ENCODE measurements around the gene NOC3L.

DNA sequence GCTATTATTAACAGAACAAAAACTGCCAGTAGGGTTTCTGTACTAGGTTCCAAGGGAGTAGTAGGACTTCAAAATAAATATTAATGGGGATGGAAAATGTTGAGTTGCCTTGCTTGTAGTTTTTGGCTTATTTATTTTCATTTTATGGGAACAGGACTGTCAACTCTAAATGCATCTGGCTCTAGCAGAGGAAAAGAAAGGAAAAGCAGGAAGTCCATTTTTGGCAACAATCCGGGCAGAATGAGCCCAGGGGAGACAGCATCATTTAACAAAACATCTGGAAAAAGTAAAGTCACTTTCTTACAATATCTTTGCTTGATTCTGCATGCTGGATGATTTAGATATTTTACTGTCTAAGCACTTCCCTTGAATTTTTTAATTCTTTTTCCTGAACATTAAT lies 69.4 kb downstream of the NOC3L start:
- TF ChIP-seq, protein P1, sequence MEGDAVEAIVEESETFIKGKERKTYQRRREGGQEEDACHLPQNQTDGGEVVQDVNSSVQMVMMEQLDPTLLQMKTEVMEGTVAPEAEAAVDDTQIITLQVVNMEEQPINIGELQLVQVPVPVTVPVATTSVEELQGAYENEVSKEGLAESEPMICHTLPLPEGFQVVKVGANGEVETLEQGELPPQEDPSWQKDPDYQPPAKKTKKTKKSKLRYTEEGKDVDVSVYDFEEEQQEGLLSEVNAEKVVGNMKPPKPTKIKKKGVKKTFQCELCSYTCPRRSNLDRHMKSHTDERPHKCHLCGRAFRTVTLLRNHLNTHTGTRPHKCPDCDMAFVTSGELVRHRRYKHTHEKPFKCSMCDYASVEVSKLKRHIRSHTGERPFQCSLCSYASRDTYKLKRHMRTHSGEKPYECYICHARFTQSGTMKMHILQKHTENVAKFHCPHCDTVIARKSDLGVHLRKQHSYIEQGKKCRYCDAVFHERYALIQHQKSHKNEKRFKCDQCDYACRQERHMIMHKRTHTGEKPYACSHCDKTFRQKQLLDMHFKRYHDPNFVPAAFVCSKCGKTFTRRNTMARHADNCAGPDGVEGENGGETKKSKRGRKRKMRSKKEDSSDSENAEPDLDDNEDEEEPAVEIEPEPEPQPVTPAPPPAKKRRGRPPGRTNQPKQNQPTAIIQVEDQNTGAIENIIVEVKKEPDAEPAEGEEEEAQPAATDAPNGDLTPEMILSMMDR (conservative IDR thresholded peaks at IDR 0.05; ENCODE audit: low read length): no peak
- TF ChIP-seq EZH2phosphoT487 (IDR thresholded peaks at IDR 0.05; ENCODE audit: borderline replicate concordance, low read depth, low read length): no peak
